HepG2 (cell line): ENCODE data around the gene ATG4B. TPM values are rescaled to one million over a fixed set of nuclear protein-coding genes. Genes with fewer than 3 reads are reported as not detected.

Source experiments
- FOXP1 ChIP-seq, 2 experiments: fragments of 450-650 bp in 1 of 2; IDR thresholded peaks; 2 replicates each; pipeline ENCODE4 v1.6.1; 2017 to 2018; ENCODE audit warnings: antibody characterized with exemption in 1 of 2
- MIXL1 ChIP-seq: IDR thresholded peaks from 2 replicates; pipeline ENCODE4 v1.6.1; 2016
- NFAT5 ChIP-seq: sonication (generic); formaldehyde crosslinking; IDR thresholded peaks from 2 replicates; pipeline ENCODE4 v1.4.0; 2020; ENCODE audit warnings: missing genetic modification reagents
- RORA ChIP-seq: sonication (generic); formaldehyde crosslinking; IDR thresholded peaks from 2 replicates; pipeline ENCODE4 v1.5.0; 2020; ENCODE audit warnings: mild to moderate bottlenecking, missing genetic modification reagents, moderate library complexity
- SMYD3 ChIP-seq: sonication (generic); formaldehyde crosslinking; IDR thresholded peaks from 2 replicates; pipeline ENCODE4 v1.8.1; 2023; ENCODE audit warnings: mild to moderate bottlenecking, missing genetic modification reagents
- ZNF180 ChIP-seq: sonication (generic); formaldehyde crosslinking; IDR thresholded peaks from 2 replicates; pipeline ENCODE4 v1.4.0; 2020; ENCODE audit warnings: low read depth, missing genetic modification reagents, borderline replicate concordance
- ZNF781 ChIP-seq: sonication (generic); formaldehyde crosslinking; IDR thresholded peaks from 2 replicates; pipeline ENCODE4 v1.5.1; 2020; ENCODE audit warnings: borderline replicate concordance, mild to moderate bottlenecking, missing genetic modification reagents; ENCODE audit errors: not compliant biosample characterization
- ZNF788 ChIP-seq: sonication (generic); formaldehyde crosslinking; IDR thresholded peaks from 2 replicates; pipeline ENCODE4 v1.5.0; 2020; ENCODE audit warnings: mild to moderate bottlenecking, missing genetic modification reagents, borderline replicate concordance
- ZSCAN21 ChIP-seq: sonication (generic); formaldehyde crosslinking; IDR thresholded peaks from 2 replicates; pipeline ENCODE4 v1.8.0; 2022; ENCODE audit warnings: mild to moderate bottlenecking, missing genetic modification reagents, moderate library complexity, borderline replicate concordance
- polyA plus RNA-seq, 8 experiments: library from polyadenylated mRNA; depleted of rRNA in 3 of 8; stranded (reverse) in 7 of 8; unstranded in 1 of 8; fragments of >200 nt; fragmentation: Illumina TruSeq in 4 of 8; extraction: Trizol in 4 of 8; gene quantifications; 2 replicates each; pipeline versions ENCODE4 v1.2.1 to v1.2.3, GENCODE V29; 2011 to 2016; ENCODE audit warnings: low read depth in 4 of 8, missing spikeins in 1 of 8, mixed read lengths in 1 of 8; ENCODE audit not compliant: insufficient read depth in 1 of 8
- total RNA-seq, 5 experiments: library from RNA; depleted of rRNA; stranded (reverse); fragments of >200 nt; fragmentation: Illumina TruSeq; extraction: Trizol; gene quantifications; 2 replicates each; pipeline ENCODE4 v1.2.3, GENCODE V29; 2016; ENCODE audit warnings: low read depth in 1 of 5
- TF ChIP-seq, protein P1 (sequence below): sonication (generic); formaldehyde crosslinking; IDR thresholded peaks from 2 replicates; pipeline ENCODE4 v1.8.0; 2022; ENCODE audit warnings: missing genetic modification reagents, low read depth, mild to moderate bottlenecking, borderline replicate concordance
- TF ChIP-seq, protein P2 (sequence below): sonication (generic); formaldehyde crosslinking; IDR thresholded peaks from 2 replicates; pipeline ENCODE4 v1.5.0; 2020; ENCODE audit warnings: mild to moderate bottlenecking, missing genetic modification reagents, borderline replicate concordance
- TF ChIP-seq, protein P3 (sequence below): IDR thresholded peaks from 2 replicates; pipeline ENCODE4 v1.6.1; 2016

Gene ATG4B
- total and polyA plus RNA-seq, 2 of the 13 experiments (the other 11 are each of a cell fraction or from before 2014, with no cell fraction given): 95.5 to 239 TPM

DNA sequence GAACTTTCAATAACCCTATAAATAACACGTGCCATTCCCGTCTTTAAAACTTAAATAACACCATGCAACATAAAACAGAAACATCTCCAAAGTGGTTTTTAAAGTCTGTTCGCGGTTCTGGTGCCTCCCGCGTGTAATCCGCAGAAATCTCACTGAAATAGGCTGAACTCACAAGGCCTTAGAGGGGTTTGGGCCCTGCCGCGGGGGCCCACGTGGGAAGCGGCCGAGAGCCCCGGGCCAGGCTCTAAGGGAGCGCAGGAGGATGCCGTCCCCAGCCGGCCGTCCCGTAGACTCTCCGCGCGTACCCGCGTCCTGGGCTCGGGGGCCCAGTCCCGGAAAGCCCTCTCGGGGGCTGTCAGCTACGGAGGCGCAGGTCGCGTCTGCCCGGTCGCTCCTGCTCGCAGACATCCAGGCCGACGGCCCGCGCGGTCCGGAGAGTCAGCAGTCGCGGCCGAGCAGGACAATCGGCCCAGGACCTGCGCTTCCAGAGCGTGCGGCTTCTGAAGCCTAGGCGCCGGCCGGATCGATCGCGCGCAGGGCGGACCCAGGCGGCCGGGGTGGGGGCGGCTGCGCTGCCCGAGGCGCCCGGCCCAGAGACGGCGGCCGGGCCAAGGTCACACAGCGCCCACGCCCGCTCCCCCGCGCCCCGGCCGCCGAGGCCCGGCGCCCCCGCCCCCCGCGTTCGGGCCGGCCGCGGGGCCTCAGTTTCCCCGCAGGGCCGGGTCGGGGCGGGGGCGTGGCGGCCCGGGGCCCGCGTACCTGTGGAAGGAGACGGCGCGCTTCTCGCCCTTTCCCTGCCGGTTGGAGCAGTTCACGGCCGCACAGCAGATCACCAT is 1.1 kb upstream of the ATG4B start (continued):
- TF ChIP-seq NFAT5 (CRISPR knock-in tag) (no peak; the same call in 1 of the 2 replicates), ZNF788 (no peak; the same call in 1 of the 2 replicates), SMYD3 (no peak), ZNF781 (peak; percentile 75), RORA (CRISPR knock-in tag) (no peak), MIXL1 (CRISPR knock-in tag) (no peak), FOXP1 (IDR thresholded peaks at IDR 0.05) (no peak), FOXP1 (CRISPR knock-in tag; IDR thresholded peaks at IDR 0.05) (no peak), ZNF180 (CRISPR knock-in tag) (no peak), ZSCAN21 (CRISPR knock-in tag) (no peak)
- TF ChIP-seq, protein P1, sequence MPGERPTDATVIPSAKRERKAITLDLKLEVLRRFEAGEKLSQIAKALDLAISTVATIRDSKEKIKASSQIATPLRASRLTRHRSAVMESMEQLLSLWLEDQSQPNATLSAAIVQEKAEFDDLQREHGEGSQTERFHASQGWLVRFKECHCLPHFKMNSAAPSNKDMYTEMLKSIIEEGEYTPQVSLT (CRISPR knock-in tag): no peak
- TF ChIP-seq, protein P2, sequence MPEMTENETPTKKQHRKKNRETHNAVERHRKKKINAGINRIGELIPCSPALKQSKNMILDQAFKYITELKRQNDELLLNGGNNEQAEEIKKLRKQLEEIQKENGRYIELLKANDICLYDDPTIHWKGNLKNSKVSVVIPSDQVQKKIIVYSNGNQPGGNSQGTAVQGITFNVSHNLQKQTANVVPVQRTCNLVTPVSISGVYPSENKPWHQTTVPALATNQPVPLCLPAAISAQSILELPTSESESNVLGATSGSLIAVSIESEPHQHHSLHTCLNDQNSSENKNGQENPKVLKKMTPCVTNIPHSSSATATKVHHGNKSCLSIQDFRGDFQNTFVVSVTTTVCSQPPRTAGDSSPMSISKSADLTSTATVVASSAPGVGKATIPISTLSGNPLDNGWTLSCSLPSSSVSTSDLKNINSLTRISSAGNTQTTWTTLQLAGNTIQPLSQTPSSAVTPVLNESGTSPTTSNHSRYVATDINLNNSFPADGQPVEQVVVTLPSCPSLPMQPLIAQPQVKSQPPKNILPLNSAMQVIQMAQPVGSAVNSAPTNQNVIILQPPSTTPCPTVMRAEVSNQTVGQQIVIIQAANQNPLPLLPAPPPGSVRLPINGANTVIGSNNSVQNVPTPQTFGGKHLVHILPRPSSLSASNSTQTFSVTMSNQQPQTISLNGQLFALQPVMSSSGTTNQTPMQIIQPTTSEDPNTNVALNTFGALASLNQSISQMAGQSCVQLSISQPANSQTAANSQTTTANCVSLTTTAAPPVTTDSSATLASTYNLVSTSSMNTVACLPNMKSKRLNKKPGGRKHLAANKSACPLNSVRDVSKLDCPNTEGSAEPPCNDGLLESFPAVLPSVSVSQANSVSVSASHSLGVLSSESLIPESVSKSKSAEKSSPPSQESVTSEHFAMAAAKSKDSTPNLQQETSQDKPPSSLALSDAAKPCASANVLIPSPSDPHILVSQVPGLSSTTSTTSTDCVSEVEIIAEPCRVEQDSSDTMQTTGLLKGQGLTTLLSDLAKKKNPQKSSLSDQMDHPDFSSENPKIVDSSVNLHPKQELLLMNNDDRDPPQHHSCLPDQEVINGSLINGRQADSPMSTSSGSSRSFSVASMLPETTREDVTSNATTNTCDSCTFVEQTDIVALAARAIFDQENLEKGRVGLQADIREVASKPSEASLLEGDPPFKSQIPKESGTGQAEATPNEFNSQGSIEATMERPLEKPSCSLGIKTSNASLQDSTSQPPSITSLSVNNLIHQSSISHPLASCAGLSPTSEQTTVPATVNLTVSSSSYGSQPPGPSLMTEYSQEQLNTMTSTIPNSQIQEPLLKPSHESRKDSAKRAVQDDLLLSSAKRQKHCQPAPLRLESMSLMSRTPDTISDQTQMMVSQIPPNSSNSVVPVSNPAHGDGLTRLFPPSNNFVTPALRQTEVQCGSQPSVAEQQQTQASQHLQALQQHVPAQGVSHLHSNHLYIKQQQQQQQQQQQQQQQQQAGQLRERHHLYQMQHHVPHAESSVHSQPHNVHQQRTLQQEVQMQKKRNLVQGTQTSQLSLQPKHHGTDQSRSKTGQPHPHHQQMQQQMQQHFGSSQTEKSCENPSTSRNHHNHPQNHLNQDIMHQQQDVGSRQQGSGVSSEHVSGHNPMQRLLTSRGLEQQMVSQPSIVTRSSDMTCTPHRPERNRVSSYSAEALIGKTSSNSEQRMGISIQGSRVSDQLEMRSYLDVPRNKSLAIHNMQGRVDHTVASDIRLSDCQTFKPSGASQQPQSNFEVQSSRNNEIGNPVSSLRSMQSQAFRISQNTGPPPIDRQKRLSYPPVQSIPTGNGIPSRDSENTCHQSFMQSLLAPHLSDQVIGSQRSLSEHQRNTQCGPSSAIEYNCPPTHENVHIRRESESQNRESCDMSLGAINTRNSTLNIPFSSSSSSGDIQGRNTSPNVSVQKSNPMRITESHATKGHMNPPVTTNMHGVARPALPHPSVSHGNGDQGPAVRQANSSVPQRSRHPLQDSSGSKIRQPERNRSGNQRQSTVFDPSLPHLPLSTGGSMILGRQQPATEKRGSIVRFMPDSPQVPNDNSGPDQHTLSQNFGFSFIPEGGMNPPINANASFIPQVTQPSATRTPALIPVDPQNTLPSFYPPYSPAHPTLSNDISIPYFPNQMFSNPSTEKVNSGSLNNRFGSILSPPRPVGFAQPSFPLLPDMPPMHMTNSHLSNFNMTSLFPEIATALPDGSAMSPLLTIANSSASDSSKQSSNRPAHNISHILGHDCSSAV: no peak
- TF ChIP-seq, protein P3, sequence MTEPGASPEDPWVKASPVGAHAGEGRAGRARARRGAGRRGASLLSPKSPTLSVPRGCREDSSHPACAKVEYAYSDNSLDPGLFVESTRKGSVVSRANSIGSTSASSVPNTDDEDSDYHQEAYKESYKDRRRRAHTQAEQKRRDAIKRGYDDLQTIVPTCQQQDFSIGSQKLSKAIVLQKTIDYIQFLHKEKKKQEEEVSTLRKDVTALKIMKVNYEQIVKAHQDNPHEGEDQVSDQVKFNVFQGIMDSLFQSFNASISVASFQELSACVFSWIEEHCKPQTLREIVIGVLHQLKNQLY (CRISPR knock-in tag): no peak
